Thyroid gland (tissue), 4 donors: ENCODE measurements around the gene NKRF. TPM values are rescaled to one million over a fixed set of nuclear protein-coding genes. Genes with fewer than 3 reads are reported as not detected.
"Not testable (repeated sequence)": the region's sequence is repeated elsewhere in the genome, so short reads cannot be mapped to it uniquely, and the experiment has no call there.

Experiments used
- DNase-seq, 2 donors: peaks; one replicate each; pipeline ENCODE4 v3.0.0-alpha.2; 2019
- H3K27ac ChIP-seq, 3 donors: fragments of 200-600 bp; sonication (generic); 1 replicate in 2 of 3; 2 replicates in 1 of 3; pipeline ENCODE4 v1.5.1; 2016 to 2019; ENCODE audit warnings: mild to moderate bottlenecking in 1 of 3, moderate library complexity in 1 of 3
- H3K27me3 ChIP-seq: fragments of 200-600 bp; sonication (generic); one replicate; pipeline ENCODE4 v1.5.1; 2019
- H3K36me3 ChIP-seq, 2 donors: fragments of 200-600 bp; sonication (generic); one replicate each; pipeline ENCODE4 v1.5.1; 2016 to 2019
- H3K4me1 ChIP-seq, 2 donors: fragments of 200-600 bp; sonication (generic); one replicate each; pipeline ENCODE4 v1.5.1; 2017 to 2019
- H3K4me3 ChIP-seq, 3 donors: fragments of 200-600 bp; sonication (generic); replicated peaks in 1 of 3; 1 replicate in 2 of 3; 2 replicates in 1 of 3; pipeline ENCODE4 v1.5.1; 2016; ENCODE audit warnings: mild to moderate bottlenecking in 1 of 3
- H3K9me3 ChIP-seq: fragments of 200-600 bp; sonication (generic); one replicate; pipeline ENCODE4 v1.5.1; 2017
- CTCF ChIP-seq, 6 experiments: fragments of 200-600 bp in 3 of 6; fragments of 450-650 bp in 3 of 6; sonication (generic) in 3 of 6; IDR thresholded peaks; one replicate each; pipeline ENCODE4 v1.5.1; 2016 to 2019; ENCODE audit warnings: antibody characterized with exemption in 6 of 6, mild to moderate bottlenecking in 2 of 6, inconsistent platforms in 1 of 6, moderate library complexity in 1 of 6
- POLR2A ChIP-seq, 2 donors: fragments of 450-650 bp; IDR thresholded peaks; one replicate each; pipeline ENCODE4 v1.6.1; 2017; ENCODE audit warnings: antibody characterized with exemption in 2 of 2, mild to moderate bottlenecking in 2 of 2, moderate library complexity in 1 of 2
- WGBS, 2 donors: methylation state at CpG; one replicate each; pipeline ENCODE4 v1.1.5; 2017; 5-methylcytosine and 5-hydroxymethylcytosine counted together
- intact Hi-C: fragments of 100-400 bp; cut with DNase I; formaldehyde crosslinking; loops from one replicate; pipeline ENCODE4 v1.15.1; 2023
- total RNA-seq, 4 donors: library from RNA; depleted of rRNA; stranded (reverse); fragments of >200 nt; gene quantifications; one replicate each; pipeline ENCODE4 v1.2.3, GENCODE V29; 2016

Gene NKRF
- total RNA-seq, 4 donors from 2014 or later = 6.1 to 9.5 (median 7.9) TPM

DNA sequence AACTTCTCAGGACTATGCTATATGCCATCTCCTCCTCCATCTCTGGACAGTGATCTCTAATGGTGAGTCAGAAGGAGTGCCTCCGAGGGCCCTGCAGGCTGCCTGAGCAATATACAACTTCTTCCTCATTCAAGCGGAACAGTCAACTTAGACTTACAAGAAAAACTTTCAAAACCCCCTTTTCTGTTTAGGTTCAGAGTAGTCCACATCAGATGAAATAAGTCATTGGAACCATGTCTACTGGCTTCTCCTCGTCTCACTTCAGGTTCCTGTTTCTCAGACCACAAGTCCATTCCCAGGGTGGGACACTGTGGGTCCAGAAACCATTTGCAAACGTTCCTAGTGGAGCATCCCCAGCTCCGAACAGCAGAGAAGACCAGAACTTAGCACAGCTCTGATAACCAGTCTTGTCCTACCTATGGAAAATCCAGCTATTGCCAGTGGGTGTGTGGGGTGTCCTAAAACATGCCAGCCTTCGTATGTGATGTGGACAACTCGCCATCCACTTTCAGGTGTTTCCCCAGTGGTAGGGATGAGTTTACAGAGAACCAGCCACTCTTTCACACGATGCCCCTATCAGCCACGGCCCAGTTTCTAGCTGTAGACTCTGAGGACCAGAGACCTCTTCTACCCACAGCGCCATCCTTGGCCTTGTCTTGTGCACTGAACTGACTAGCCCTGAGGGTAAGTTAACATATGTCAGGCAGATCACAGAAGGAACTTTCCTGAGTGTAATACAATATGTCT lies 32.7 kb upstream of the NKRF start:
- no peak overlapping the region for H3K4me3 ChIP-seq
- H3K9me3 ChIP-seq = no peaks in the 10 kb centered on the region
- no peaks in the 10 kb centered on the region for H3K4me1 ChIP-seq
- no peaks in the 10 kb centered on the region for H3K27me3 ChIP-seq
- no peaks in the 10 kb centered on the region for H3K36me3 ChIP-seq
- no peak for TF ChIP-seq POLR2A (IDR thresholded peaks at IDR 0.05)
- 74 to 78% methylated on average over 9 to 10 of the region's 10 CpGs for WGBS, 2 donors
- intact Hi-C loops = no loop called here
- DNase-seq = no peak
- H3K27ac ChIP-seq = no peak overlapping the region

- H3K4me3 ChIP-seq, H3K27me3 ChIP-seq, H3K27ac ChIP-seq, H3K36me3 ChIP-seq, H3K4me1 ChIP-seq, intact Hi-C loops, H3K9me3 ChIP-seq, DNase-seq: not testable (repeated sequence)
- WGBS, 2 donors = 100% methylated on average over 1 of the region's 1 CpG
Observed at GRCh38 chrX:119637421-119637820, 31.2 kb upstream of the NKRF start.

DNA sequence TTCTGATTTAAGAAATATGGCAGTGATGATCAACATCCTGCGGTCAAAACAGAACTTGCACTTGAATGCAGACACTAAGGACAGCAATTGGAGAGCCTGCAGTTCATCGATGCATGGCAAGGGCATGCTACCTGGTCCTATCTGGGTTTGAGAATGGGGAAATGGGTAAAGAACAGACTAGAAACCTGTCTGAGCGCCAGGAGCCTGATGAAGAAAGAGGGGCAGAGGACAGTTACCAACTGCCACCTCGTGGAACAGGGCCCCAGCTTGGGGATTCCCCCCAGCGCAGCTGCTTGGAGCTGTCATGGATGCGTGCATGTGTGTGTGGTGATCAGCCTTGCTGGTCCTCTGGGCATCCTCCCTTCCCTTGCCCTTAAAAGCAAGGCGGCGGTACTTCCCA lies 30.2 kb upstream of the NKRF start:
- intact Hi-C loops = no loop called here
- Histone ChIP-seq H3K4me1 (no peaks in the 10 kb centered on the region), H3K36me3 (no peaks in the 10 kb centered on the region), H3K27me3 (no peaks in the 10 kb centered on the region), H3K27ac (no peak overlapping the region), H3K4me3 (no peak overlapping the region), H3K9me3 (no peaks in the 10 kb centered on the region)
- 88 to 95% methylated on average over 5 to 8 of the region's 8 CpGs for WGBS, 2 donors
- DNase-seq = no peak
- TF ChIP-seq POLR2A (IDR thresholded peaks at IDR 0.05) (no peak), CTCF (IDR thresholded peaks at IDR 0.05) (no peak)

GRCh38 chrX:119635799-119636198 lies 29.6 kb upstream of the NKRF start:
- WGBS, 2 donors = 95 to 100% methylated on average over 1 of the region's 1 CpG
- DNase-seq = no peak
- no peaks in the 10 kb centered on the region for H3K4me1 ChIP-seq
- no peaks in the 10 kb centered on the region for H3K9me3 ChIP-seq
- intact Hi-C loops = no loop called here
- no peak overlapping the region for H3K27ac ChIP-seq
- H3K27me3 ChIP-seq = no peaks in the 10 kb centered on the region
- H3K4me3 ChIP-seq = no peak overlapping the region
- H3K36me3 ChIP-seq = no peaks in the 10 kb centered on the region
- TF ChIP-seq CTCF (IDR thresholded peaks at IDR 0.05) (no peak), POLR2A (IDR thresholded peaks at IDR 0.05) (no peak)

GRCh38 chrX:119635179-119635578 lies 29.0 kb upstream of the NKRF start:
- Histone ChIP-seq H3K27me3 (no peaks in the 10 kb centered on the region), H3K9me3 (no peaks in the 10 kb centered on the region), H3K4me3 (no peak overlapping the region), H3K27ac (no peak overlapping the region), H3K4me1 (no peaks in the 10 kb centered on the region), H3K36me3 (no peaks in the 10 kb centered on the region)
- TF ChIP-seq POLR2A (IDR thresholded peaks at IDR 0.05) = no peak
- TF ChIP-seq CTCF (IDR thresholded peaks at IDR 0.05) = no peak
- DNase-seq = no peak
- intact Hi-C loops = no loop called here
- WGBS, 2 donors = 72 to 77% methylated on average over 3 of the region's 3 CpGs

DNA sequence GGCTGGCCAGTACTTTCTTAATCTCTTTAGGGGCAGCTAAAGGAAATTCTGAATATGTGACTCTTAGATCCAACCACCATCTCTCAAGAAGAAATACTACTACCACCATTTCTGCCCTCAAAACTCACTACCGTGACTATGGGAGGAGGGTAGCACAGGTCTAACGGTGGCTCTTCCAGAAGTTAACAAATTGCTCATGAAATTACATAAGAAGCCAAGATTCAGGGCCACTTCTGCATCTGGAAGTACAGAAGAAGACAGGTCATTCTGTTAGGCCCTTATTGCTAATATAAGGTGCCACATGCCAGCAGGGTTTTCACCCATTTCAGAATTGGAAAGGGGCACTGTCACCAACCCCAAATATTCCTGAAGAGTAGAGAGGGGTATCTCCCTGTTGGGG lies 19.6 kb upstream of the NKRF start:
- DNase-seq = no peak
- no peaks in the 10 kb centered on the region for H3K9me3 ChIP-seq
- WGBS, 2 donors = 87 to 92% methylated on average over 2 of the region's 2 CpGs
- TF ChIP-seq CTCF (IDR thresholded peaks at IDR 0.05) = no peak
- no peaks in the 10 kb centered on the region for H3K4me1 ChIP-seq
- no peaks in the 10 kb centered on the region for H3K36me3 ChIP-seq
- H3K4me3 ChIP-seq = no peak overlapping the region
- intact Hi-C loops = no loop called here
- no peak overlapping the region for H3K27ac ChIP-seq
- no peaks in the 10 kb centered on the region for H3K27me3 ChIP-seq
